ENCODE measurements around the gene NTRK2. TPM values are rescaled to one million over a fixed set of nuclear protein-coding genes. Genes with fewer than 3 reads are reported as not detected.

NTRK2 gene
- total and polyA plus RNA-seq, 2 experiments from 2014 or later = 0.03 TPM; not detected in 1

GRCh38 chr9:84921175-84921574 is 251.6 kb downstream of the NTRK2 start:
- Histone ChIP-seq H3K4me1 (ENCODE audit: insufficient read depth) (no peaks in the 10 kb centered on the region), H3K4me3 (no peak overlapping the region), H3K27ac (ENCODE audit: low read depth) (no peak overlapping the region), H4K20me1 (replicated peaks; ENCODE audit: insufficient read depth) (no peaks in the 10 kb centered on the region), H3K9me2 (ENCODE audit: insufficient read depth) (no peaks in the 10 kb centered on the region), H3F3A (replicated peaks; ENCODE audit: low read depth) (no peaks in the 10 kb centered on the region), H3K79me2 (replicated peaks; ENCODE audit: insufficient read depth) (no peaks in the 10 kb centered on the region), H3K27me3 (ENCODE audit: insufficient read depth) (no peaks in the 10 kb centered on the region), H3K36me3 (ENCODE audit: insufficient read depth) (no peaks in the 10 kb centered on the region), H2AFZ (no peak overlapping the region), H3K4me2 (no peak overlapping the region)
- Mint-ChIP-seq H3K27ac (no peak overlapping the region), H3K36me3 (ENCODE audit: low read depth) (no peaks in the 10 kb centered on the region), H3K27me3 (ENCODE audit: insufficient read depth, low read depth, poor library complexity) (no peaks in the 10 kb centered on the region), H3K4me1 (peaks cover 3% of the 10 kb centered on the region; the same call in 1 of the 3 replicates), H3K9me3 (no peaks in the 10 kb centered on the region), H3K4me3 (no peak overlapping the region)
- TF ChIP-seq JUNB (IDR thresholded peaks at IDR 0.05; ENCODE audit: unreplicated experiment) = no peak
- TF ChIP-seq, protein P1, sequence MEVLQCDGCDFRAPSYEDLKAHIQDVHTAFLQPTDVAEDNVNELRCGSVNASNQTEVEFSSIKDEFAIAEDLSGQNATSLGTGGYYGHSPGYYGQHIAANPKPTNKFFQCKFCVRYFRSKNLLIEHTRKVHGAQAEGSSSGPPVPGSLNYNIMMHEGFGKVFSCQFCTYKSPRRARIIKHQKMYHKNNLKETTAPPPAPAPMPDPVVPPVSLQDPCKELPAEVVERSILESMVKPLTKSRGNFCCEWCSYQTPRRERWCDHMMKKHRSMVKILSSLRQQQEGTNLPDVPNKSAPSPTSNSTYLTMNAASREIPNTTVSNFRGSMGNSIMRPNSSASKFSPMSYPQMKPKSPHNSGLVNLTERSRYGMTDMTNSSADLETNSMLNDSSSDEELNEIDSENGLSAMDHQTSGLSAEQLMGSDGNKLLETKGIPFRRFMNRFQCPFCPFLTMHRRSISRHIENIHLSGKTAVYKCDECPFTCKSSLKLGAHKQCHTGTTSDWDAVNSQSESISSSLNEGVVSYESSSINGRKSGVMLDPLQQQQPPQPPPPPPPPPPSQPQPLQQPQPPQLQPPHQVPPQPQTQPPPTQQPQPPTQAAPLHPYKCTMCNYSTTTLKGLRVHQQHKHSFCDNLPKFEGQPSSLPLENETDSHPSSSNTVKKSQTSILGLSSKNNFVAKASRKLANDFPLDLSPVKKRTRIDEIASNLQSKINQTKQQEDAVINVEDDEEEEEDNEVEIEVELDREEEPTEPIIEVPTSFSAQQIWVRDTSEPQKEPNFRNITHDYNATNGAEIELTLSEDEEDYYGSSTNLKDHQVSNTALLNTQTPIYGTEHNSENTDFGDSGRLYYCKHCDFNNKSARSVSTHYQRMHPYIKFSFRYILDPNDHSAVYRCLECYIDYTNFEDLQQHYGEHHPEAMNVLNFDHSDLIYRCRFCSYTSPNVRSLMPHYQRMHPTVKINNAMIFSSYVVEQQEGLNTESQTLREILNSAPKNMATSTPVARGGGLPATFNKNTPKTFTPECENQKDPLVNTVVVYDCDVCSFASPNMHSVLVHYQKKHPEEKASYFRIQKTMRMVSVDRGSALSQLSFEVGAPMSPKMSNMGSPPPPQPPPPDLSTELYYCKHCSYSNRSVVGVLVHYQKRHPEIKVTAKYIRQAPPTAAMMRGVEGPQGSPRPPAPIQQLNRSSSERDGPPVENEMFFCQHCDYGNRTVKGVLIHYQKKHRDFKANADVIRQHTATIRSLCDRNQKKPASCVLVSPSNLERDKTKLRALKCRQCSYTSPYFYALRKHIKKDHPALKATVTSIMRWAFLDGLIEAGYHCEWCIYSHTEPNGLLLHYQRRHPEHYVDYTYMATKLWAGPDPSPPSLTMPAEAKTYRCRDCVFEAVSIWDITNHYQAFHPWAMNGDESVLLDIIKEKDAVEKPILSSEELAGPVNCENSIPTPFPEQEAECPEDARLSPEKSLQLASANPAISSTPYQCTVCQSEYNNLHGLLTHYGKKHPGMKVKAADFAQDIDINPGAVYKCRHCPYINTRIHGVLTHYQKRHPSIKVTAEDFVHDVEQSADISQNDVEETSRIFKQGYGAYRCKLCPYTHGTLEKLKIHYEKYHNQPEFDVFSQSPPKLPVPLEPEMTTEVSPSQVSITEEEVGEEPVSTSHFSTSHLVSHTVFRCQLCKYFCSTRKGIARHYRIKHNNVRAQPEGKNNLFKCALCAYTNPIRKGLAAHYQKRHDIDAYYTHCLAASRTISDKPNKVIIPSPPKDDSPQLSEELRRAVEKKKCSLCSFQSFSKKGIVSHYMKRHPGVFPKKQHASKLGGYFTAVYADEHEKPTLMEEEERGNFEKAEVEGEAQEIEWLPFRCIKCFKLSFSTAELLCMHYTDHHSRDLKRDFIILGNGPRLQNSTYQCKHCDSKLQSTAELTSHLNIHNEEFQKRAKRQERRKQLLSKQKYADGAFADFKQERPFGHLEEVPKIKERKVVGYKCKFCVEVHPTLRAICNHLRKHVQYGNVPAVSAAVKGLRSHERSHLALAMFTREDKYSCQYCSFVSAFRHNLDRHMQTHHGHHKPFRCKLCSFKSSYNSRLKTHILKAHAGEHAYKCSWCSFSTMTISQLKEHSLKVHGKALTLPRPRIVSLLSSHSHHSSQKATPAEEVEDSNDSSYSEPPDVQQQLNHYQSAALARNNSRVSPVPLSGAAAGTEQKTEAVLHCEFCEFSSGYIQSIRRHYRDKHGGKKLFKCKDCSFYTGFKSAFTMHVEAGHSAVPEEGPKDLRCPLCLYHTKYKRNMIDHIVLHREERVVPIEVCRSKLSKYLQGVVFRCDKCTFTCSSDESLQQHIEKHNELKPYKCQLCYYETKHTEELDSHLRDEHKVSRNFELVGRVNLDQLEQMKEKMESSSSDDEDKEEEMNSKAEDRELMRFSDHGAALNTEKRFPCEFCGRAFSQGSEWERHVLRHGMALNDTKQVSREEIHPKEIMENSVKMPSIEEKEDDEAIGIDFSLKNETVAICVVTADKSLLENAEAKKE (CRISPR knock-in tag; IDR thresholded peaks at IDR 0.05) = no peak
- no peak for TF ChIP-seq CREB1 (CRISPR knock-in tag; IDR thresholded peaks at IDR 0.05; ENCODE audit: low read depth)
- TF ChIP-seq ETS1 (IDR thresholded peaks at IDR 0.05) = no peak
- TF ChIP-seq REST (IDR thresholded peaks at IDR 0.05; ENCODE audit: unreplicated experiment) = no peak
- TF ChIP-seq ZNF331 (CRISPR knock-in tag; IDR thresholded peaks at IDR 0.05; ENCODE audit: low read depth) = no peak
- TF ChIP-seq, protein P2, sequence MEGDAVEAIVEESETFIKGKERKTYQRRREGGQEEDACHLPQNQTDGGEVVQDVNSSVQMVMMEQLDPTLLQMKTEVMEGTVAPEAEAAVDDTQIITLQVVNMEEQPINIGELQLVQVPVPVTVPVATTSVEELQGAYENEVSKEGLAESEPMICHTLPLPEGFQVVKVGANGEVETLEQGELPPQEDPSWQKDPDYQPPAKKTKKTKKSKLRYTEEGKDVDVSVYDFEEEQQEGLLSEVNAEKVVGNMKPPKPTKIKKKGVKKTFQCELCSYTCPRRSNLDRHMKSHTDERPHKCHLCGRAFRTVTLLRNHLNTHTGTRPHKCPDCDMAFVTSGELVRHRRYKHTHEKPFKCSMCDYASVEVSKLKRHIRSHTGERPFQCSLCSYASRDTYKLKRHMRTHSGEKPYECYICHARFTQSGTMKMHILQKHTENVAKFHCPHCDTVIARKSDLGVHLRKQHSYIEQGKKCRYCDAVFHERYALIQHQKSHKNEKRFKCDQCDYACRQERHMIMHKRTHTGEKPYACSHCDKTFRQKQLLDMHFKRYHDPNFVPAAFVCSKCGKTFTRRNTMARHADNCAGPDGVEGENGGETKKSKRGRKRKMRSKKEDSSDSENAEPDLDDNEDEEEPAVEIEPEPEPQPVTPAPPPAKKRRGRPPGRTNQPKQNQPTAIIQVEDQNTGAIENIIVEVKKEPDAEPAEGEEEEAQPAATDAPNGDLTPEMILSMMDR (conservative IDR thresholded peaks at IDR 0.05; ENCODE audit: low read depth in 2 of 2) = no peak
- no peak for TF ChIP-seq ZNF114 (CRISPR knock-in tag; IDR thresholded peaks at IDR 0.05)
- no peak for TF ChIP-seq STAT1 (IDR thresholded peaks at IDR 0.05; ENCODE audit: unreplicated experiment)
- ATAC-seq = no peak
- DNase-seq (ENCODE audit: low spot score) = no peak

Data from GM23338 (cell line).